Measurements from ENCODE around the gene ZC3H14. TPM values are rescaled to one million over a fixed set of nuclear protein-coding genes. Genes with fewer than 3 reads are reported as not detected.

The ZC3H14 gene
- total and polyA plus RNA-seq, 3 donors from 2014 or later = 208 to 354 (median 253) TPM

- no peak overlapping the region for H3K27ac ChIP-seq
- no peaks in the 10 kb centered on the region for H3K9me3 ChIP-seq
- H3K4me1 ChIP-seq = no peaks in the 10 kb centered on the region
- no peaks in the 10 kb centered on the region for H3K36me3 ChIP-seq (ENCODE audit: low read depth, missing control alignments)
- intact Hi-C loops (cut with DNase I; ENCODE audit: low total_unique reads) = no loop called here
- H3K4me3 ChIP-seq = no peak overlapping the region
- H3K27me3 ChIP-seq = no peaks in the 10 kb centered on the region
- no peak for DNase-seq
- TF ChIP-seq CTCF (IDR thresholded peaks at IDR 0.05) (no peak), POLR2A (IDR thresholded peaks at IDR 0.05) (no peak)
- 93 to 98% methylated on average over 4 of the region's 4 CpGs for WGBS, 2 donors
These were observed 34.8 kb downstream of the ZC3H14 start for GRCh38 chr14:88597601-88598000.

DNA sequence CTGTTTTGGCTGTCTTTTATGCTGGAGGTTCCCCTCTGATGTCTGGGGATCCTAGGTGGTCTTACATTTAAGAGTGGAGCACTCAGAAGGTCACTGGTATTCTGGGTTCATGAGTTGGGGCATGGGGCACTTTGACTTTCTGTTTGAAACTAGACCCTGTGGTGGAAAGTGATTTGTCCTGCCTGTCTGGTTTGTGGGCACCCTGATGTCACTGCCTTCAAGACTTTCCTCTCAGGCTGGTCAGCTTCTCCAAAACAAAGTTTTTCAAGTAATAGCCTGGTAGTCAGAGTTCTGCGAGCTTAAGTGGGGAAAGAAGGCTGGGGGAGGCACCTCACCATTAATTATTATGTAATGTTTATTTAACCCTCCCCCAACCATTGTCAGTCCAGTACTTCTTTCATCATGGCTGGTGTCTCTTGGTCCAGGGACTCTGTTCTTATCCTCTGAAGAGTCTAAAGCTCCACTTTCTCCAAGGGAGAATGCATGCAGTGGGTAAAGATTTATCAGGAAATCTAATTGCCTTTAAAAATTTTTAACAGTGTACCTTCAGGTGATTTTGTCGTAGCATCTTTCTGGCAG is 35.3 kb downstream of the ZC3H14 start:
- whole genome bisulfite sequencing, 2 donors = 72 to 88% methylated on average over 2 of the region's 2 CpGs
- no peak overlapping the region for H3K27ac ChIP-seq
- DNase-seq = no peak
- H3K27me3 ChIP-seq = no peaks in the 10 kb centered on the region
- H3K4me3 ChIP-seq = no peak overlapping the region
- TF ChIP-seq CTCF (IDR thresholded peaks at IDR 0.05) = no peak
- TF ChIP-seq POLR2A (IDR thresholded peaks at IDR 0.05) = no peak
- no peaks in the 10 kb centered on the region for H3K36me3 ChIP-seq (ENCODE audit: low read depth, missing control alignments)
- H3K4me1 ChIP-seq = no peaks in the 10 kb centered on the region
- intact Hi-C loops (cut with DNase I; ENCODE audit: low total_unique reads) = no loop called here
- H3K9me3 ChIP-seq = no peaks in the 10 kb centered on the region

GRCh38 chr14:88599326-88599725 is 36.5 kb downstream of the ZC3H14 start:
- no peaks in the 10 kb centered on the region for H3K27me3 ChIP-seq
- 80 to 82% methylated on average over 8 of the region's 8 CpGs for WGBS, 2 donors
- no peaks in the 10 kb centered on the region for H3K4me1 ChIP-seq
- DNase-seq = no peak
- H3K36me3 ChIP-seq (ENCODE audit: low read depth, missing control alignments) = no peaks in the 10 kb centered on the region
- intact Hi-C loops (cut with DNase I; ENCODE audit: low total_unique reads) = no loop called here
- H3K27ac ChIP-seq = no peak overlapping the region
- TF ChIP-seq POLR2A (IDR thresholded peaks at IDR 0.05) (no peak), CTCF (IDR thresholded peaks at IDR 0.05) (no peak)
- H3K4me3 ChIP-seq = no peak overlapping the region
- H3K9me3 ChIP-seq = no peaks in the 10 kb centered on the region

- H3K9me3 ChIP-seq = no peaks in the 10 kb centered on the region
- no peaks in the 10 kb centered on the region for H3K36me3 ChIP-seq (ENCODE audit: low read depth, missing control alignments)
- H3K27me3 ChIP-seq = no peaks in the 10 kb centered on the region
- WGBS, 2 donors = 87 to 89% methylated on average over 10 of the region's 10 CpGs
- intact Hi-C loops (cut with DNase I; ENCODE audit: low total_unique reads) = no loop called here
- no peak overlapping the region for H3K4me3 ChIP-seq
- TF ChIP-seq POLR2A (IDR thresholded peaks at IDR 0.05) = no peak
- no peak for TF ChIP-seq CTCF (IDR thresholded peaks at IDR 0.05)
- H3K27ac ChIP-seq = no peak overlapping the region
- no peak for DNase-seq
- no peaks in the 10 kb centered on the region for H3K4me1 ChIP-seq
These were observed 37.1 kb downstream of the ZC3H14 start for GRCh38 chr14:88599761-88600439.

DNA sequence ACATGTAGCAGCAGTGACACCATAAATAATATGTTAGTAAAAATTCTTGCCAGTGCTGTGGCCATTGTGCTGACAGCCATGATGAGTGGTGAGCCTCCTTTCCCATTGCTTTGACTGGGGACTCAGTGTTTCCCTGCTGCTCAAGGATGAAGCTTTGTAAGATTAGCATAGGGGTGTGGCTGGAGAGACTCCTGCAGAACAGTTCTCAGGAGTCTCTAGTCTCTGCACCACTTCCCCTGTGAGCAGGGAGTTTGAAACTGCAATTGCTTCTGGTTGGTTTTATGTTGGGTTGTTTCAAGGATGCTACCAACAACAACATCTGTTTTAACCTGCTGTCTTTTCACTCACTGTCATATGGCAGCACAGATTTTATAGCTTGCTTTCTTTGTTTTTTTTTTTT is 41.4 kb downstream of the ZC3H14 start:
- no peaks in the 10 kb centered on the region for H3K9me3 ChIP-seq
- H3K4me1 ChIP-seq = no peaks in the 10 kb centered on the region
- H3K27ac ChIP-seq = no peak overlapping the region
- intact Hi-C loops (cut with DNase I; ENCODE audit: low total_unique reads) = no loop called here
- H3K27me3 ChIP-seq = no peaks in the 10 kb centered on the region
- no peak overlapping the region for H3K4me3 ChIP-seq
- TF ChIP-seq POLR2A (IDR thresholded peaks at IDR 0.05) = no peak
- TF ChIP-seq CTCF (IDR thresholded peaks at IDR 0.05) = no peak
- no peaks in the 10 kb centered on the region for H3K36me3 ChIP-seq (ENCODE audit: low read depth, missing control alignments)
- no peak for DNase-seq
